GM12801 (cell line): ENCODE results near the gene NTPCR.

Source experiments
- TF ChIP-seq, protein P1 (sequence below): IDR thresholded peaks from one replicate; pipeline ENCODE4 v1.5.1; 2011; ENCODE audit warnings: control low read depth; ENCODE audit not compliant: insufficient read length; ENCODE audit errors: extremely low read depth

The NTPCR gene

GRCh38 chr1:233024199-233024598 lies 73.8 kb downstream of the NTPCR start:
- TF ChIP-seq, protein P1, sequence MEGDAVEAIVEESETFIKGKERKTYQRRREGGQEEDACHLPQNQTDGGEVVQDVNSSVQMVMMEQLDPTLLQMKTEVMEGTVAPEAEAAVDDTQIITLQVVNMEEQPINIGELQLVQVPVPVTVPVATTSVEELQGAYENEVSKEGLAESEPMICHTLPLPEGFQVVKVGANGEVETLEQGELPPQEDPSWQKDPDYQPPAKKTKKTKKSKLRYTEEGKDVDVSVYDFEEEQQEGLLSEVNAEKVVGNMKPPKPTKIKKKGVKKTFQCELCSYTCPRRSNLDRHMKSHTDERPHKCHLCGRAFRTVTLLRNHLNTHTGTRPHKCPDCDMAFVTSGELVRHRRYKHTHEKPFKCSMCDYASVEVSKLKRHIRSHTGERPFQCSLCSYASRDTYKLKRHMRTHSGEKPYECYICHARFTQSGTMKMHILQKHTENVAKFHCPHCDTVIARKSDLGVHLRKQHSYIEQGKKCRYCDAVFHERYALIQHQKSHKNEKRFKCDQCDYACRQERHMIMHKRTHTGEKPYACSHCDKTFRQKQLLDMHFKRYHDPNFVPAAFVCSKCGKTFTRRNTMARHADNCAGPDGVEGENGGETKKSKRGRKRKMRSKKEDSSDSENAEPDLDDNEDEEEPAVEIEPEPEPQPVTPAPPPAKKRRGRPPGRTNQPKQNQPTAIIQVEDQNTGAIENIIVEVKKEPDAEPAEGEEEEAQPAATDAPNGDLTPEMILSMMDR = no peak

DNA sequence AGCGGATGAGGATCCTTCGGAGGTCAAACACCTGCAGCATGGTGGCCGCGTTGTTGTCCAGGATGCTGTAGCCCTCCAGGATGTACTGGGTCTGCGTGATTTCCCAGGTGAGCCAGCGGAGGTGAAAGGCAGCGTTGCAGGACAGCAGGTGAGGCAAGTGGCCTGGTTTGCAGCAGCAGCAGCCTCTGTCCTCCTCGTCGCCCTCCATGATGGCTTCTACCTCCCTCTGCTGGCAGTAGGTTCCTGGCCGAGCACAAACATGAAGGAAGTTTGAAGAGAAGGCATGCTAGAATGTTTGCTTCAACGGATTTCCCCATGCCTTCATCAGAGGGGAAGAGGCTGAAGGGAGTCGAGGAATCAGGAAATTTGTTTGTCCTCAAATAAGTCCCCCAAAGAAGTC lies 74.7 kb downstream of the NTPCR start:
- TF ChIP-seq, protein P1 = no peak

GRCh38 chr1:233025567-233025966 lies 75.2 kb downstream of the NTPCR start:
- TF ChIP-seq, protein P1 = no peak

DNA sequence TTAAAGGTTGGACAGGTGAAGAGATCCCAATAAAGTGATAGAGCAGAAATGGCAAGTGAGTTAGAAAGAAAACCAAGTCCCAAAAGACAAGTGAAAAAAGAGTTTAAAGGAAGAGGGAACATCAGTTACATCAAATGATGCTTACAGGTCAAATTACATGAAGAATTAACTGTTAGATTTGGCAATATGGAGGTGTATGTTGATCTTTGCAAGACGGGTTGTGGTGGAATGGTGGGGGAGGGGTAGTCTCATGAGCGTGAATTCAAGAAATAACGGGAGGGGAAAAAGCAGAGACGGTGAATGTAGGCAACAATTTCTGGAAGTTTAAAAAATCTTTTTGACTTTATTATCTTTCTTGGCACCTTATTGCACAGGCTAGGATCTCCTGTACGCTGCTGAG lies 76.6 kb downstream of the NTPCR start:
- TF ChIP-seq, protein P1 = no peak

- TF ChIP-seq, protein P1 = no peak
Measured at GRCh38 chr1:233031521-233031920, 81.1 kb downstream of the NTPCR start.

GRCh38 chr1:233032916-233033315 lies 82.5 kb downstream of the NTPCR start:
- TF ChIP-seq, protein P1 = no peak

DNA sequence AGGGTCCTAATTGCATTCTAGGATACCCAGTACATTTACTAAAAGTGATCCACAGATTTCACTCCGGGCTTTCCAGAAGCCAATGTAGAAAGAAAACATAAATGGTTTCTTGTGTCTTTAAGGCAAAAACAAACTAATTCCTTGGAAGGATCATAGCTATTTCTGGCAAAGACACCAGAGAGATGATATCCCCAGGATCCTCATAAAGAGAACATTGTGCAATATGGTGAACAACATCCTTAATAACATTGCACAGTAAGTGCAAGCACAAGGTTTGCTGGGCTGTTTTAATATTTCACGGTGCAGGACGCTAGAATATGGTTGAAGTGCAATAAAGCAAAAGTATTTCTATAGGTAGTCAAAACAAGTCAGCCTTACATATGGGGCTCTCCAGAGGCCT lies 83.0 kb downstream of the NTPCR start:
- TF ChIP-seq, protein P1 = no peak
